Measurements from ENCODE around the gene C16orf86.

C16orf86 gene

GRCh38 chr16:67666559-67667452, at the start of gene C16orf86, which contains the start of gene ENKD1:
TSS of gene C16orf86 (plus strand) at chr16:67666814. CDS start at chr16:67666971, 157 bp downstream.
TSS of gene ENKD1 (minus strand) at chr16:67666750. CDS start at chr16:67666442, 308 bp downstream.
- DNase-seq, result peak; percentile 56 to 68

GRCh38 chr16:67628216-67628615, 38.4 kb upstream of the C16orf86 start:
- DNase-seq, result no peak

- DNase-seq, result no peak
Measured at GRCh38 chr16:67632415-67633172, 34.0 kb upstream of the C16orf86 start.

DNA sequence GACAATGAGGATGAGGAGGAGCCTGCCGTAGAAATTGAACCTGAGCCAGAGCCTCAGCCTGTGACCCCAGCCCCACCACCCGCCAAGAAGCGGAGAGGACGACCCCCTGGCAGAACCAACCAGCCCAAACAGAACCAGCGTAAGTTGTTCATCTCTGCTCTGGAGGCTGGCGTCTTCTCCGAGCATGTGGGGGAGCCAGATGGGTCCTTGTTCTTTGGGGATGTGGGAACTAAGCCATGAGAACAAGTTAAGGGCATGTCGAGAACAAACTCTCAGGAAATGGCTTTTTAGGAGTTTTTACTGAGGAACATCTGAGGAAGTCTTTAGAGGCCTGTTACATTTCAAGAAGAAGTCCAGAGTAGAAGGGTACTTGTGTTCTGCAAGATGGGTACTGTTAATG, 29.9 kb upstream of the C16orf86 start:
- no peak for DNase-seq

GRCh38 chr16:67637625-67638024, 29.0 kb upstream of the C16orf86 start:
- no peak for DNase-seq

DNA sequence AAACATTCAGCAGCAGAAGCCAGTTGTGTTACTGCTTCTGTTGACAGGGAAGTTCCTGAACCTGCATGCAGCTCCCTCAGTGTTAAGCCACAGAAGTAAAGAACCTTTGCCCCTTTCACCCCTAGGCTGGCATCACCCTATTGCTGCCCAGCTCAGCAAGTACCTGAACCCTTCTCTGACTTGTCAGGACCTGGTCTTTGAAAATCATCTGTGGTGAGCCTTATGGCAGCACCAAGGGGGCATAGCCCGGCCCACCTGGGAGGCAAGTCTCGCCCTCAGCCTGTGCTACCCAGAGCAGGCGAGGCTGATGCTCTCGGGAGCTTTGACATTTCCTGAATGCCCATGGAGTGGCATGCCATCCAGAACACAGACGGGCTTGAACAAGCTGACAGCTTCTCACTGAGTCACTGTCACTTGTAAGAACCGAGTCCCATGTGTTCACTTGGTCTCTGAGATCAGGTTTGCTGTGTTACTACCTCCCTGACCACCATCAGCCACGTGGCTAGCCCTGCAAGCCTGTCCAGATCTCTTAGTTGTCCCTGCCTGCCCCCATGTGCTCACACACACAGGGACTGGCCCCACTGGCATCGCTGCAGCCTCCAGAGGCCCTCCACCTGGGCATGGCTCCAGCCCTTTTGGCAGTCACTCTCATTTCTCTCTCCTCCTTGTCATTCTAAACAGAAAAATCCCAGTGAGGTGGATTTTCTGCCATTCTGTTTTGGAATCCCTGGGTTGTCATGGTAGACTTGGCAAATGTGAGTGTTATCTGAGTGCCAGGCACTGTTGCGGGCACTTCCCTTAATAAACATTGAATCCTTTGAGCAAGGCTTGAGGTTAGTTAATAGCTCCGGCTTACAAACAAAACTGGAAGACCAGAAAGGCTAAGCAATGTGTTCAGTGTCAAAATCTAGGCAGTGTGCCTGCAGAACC, 24.6 kb upstream of the C16orf86 start:
- no peak for DNase-seq

DNA sequence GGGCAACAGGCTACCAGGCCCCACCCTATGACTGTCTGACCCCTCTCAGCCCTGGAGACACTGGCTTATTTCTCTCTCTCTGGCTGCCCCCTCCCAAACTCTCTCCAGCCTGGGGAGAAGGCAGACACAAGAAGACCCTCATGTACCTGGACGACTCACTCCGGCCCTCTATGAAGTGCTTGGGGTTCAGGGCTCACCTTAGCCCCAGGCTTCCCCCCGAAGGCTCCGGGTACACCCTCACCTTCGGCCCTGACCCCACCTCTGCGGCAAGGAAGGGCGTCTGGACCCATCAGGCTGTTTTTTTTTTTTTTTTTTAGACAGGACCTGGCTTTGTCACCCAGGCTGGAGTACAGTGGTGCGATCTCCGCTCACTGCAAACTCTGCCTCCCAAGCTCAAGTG, 22.6 kb upstream of the C16orf86 start:
- DNase-seq, result no peak

- no peak for DNase-seq
Measured at GRCh38 chr16:67645397-67646121, 21.1 kb upstream of the C16orf86 start.

DNA sequence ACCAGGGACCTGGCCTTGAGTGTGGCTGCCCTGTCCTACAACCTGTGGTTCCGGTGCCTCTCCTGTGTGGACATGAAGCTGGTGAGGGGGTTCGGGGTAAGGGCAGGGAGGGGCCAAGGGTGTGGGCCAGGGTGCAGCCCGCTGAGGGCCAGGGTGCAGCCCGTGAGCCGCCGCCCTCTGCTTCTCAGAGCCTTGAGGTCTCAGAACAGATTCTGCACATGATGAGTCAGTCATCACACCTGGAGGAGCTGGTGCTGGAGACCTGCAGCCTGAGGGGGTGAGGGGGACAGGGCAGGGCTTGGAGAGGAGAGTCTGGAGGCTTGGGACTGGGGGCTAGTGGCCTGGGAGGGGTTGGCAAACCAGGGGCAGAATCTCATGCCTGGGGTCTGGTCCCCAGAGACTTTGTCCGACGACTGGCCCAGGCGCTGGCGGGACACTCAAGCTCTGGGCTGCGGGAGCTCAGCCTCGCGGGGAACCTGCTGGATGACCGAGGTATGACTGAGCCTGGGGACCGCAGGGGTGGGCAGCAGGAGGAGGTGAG, 19.4 kb upstream of the C16orf86 start:
- no peak for DNase-seq

- no peak for DNase-seq
Measured at GRCh38 chr16:67647681-67648080, 18.9 kb upstream of the C16orf86 start.

DNA sequence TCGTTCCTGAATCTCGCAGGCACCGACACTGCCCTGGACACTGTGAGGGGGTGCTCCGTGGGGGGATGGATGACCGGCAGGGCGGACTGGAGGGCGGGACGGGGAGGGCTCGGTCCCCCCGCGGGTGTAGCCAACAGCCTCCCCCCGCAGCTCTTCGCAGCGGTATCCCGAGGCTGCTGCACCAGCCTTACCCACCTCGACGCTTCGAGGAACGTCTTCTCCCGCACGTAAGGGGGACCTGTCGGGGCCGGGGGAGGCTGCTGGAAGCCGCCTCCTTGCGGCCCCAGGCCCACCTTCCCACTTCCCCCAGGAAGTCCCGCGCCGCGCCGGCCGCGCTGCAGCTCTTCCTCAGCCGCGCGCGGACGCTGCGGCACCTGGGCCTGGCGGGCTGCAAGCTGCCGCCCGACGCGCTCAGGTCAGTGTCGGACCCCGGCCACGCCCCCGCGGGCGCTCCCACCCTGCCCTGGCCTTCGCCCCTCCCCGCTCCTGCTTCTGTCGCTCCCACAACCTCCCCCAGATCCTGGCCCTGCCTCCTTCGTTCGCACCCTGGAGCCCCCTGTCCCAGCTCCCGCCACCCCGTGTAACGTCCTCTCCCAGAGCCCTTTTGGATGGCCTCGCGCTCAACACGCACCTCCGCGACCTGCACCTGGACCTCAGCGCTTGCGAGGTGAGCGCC, 18.4 kb upstream of the C16orf86 start:
- DNase-seq, result no peak

GRCh38 chr16:67648764-67649407, 17.7 kb upstream of the C16orf86 start:
- no peak for DNase-seq

- no peak for DNase-seq
Measured at GRCh38 chr16:67649494-67649931, 17.1 kb upstream of the C16orf86 start.

DNA sequence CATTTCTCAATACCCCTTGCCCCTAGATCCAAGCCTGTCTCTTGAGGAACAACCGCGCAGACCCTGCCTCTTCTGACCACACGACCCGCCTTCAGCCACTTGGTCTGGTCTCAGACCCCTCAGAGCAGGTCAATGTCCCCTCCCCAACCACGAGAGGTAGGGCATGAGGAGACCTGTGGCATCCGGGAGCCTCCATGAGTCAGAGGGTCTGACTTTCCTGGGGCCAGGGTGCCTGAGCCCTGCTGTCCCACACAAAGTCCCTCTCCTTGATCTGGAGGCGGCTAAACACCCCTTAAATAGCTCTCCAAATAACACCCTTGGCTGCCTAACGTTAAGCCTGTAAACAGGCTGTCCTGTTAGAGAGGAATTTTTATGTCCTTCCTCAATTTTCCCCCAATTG, 16.6 kb upstream of the C16orf86 start:
- no peak for DNase-seq

DNA sequence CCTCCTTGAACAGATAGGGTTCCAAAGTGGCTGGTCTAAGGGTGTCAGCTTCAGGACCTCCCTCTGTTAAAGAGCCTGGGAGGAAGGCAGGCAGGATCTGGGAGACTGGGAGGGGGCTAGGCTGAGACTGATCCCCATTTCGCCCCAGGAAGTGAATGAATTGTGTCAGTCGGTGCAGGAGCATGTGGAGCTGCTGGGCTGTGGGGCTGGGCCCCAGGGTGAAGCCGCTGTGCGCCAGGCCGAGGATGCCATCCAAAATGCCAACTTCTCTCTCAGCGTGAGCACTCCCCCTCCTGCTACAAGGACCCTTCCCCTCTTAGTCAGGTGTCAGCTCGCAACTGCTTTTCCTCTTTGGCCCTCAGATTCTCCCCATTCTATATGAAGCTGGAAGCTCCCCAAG, 15.6 kb upstream of the C16orf86 start:
- no peak for DNase-seq

DNA sequence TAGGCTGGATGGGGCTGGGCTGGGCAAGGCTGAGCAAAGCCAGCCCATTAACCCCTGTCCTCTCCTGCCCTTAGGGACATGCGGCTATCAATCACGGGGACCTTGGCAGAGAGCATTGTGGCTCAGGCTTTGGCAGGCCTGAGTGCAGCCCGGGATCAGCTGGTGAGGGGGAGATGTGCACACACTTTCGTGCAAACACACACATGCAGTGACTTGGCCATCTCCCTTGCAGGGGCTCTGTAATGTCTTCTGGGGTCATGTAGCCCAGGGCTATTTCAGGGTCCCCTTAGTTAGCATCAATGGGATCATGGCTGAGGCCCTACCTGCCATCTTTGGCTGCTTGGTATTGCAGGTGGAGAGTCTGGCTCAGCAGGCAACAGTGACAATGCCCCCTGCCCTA, 14.8 kb upstream of the C16orf86 start:
- no peak for DNase-seq

DNA sequence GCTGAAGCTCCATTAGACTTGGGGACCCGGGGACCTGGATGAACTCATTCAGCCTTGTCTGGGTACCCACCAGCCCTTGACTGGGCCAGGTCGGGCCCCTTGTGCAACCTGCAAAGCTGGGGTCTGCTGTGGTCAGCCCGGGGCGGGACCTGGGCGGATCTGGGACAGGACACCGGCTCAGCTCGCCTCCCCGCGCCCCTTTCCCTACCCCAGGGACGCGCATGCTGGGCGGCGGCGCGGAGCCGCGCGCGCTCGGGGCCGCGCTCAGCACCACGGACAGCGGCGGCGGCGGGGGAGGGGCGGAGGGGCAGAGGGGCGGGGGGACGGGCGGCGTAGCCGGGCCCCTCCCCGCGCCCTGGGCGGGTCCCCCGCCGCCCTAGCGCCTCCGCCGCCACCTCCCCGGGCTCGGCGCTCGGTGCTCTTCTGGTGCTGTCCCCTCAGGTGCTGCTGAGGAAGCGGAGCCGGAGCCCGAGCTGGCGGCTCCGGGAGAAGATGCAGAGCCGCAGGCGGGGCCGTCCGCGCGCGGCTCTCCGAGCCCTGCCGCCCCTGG, 14.0 kb upstream of the C16orf86 start:
- DNase-seq, result no peak

DNA sequence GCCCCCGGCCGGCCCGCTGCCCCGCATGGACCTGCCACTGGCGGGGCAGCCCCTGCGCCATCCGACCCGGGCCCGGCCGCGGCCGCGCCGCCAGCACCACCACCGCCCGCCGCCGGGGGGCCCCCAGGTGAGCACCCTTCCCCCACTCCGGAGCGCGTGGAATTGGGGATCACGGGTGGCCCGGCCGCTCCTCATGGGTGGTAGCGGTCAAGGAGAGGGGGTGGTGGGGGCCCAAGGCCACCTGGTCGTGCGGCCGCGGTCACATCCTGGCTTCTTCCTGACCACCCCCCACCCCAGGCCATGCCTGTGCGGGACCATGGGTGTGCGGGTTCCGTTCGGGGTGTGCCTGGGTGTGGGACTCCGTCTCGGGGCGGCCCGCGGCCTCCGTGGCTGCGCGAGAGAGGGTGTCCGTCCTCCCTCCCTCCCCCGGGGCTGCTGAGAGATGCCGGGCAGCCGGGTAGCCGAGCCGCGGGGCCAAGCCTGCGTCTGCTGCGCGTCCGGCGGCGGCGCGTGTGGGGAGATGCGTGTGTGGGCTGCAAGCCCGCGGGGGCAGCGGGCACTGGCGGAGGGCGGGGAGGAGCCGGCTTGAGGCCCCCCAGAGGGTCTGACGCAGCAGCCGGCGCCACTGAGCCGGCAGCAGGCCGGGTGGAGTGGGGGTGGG, 13.4 kb upstream of the C16orf86 start:
- DNase-seq, result no peak

DNA sequence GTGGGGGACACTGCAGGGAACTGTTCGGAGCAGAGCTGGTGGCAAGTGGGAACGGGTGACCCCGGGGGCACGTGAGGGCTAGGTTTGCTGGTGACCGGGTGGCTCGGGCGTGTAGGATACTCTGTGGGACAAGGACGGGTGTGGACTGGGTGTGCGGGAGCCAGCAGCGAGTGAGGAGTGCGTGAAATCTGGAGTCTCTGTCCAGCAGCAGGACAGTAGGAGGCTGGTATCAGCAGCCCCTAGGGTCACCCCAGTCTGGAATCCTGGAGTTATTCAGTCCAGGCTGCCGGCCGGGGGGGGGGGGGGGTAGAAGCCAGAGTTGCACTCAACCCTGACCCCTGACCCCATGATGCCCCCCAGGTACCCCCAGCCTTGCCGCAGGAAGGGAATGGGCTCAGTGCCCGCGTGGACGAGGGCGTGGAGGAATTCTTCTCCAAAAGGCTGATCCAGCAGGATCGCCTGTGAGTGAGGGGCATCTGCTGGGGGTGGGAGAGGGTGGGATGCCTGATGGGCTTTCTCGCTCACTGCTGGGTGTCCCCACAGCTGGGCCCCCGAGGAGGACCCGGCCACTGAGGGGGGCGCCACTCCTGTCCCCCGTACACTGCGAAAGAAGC, 12.7 kb upstream of the C16orf86 start:
- DNase-seq, result no peak

All from AML-193 (cell line).